ENCODE data around the gene TNNI3K.

Gene TNNI3K

DNA sequence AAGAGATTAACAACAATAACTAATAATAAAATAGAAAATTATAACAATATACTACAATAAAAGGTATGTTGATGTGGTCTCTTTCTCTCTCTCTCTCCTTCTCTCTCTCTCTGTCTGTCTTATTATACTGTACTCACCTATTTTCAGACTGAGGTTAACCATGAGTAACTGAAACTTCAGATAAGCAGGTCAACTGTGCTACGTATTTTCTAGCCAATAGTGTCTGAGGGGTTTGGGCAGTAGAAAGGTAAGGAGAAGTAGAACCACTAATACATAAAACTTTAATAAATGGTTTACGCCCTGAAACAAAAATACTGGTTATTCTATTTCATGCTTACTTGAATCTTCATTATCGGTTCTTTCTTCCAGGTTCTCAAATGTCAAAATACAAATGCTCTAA lies 348.2 kb downstream of the TNNI3K start:
- no peak for DNase-seq

DNA sequence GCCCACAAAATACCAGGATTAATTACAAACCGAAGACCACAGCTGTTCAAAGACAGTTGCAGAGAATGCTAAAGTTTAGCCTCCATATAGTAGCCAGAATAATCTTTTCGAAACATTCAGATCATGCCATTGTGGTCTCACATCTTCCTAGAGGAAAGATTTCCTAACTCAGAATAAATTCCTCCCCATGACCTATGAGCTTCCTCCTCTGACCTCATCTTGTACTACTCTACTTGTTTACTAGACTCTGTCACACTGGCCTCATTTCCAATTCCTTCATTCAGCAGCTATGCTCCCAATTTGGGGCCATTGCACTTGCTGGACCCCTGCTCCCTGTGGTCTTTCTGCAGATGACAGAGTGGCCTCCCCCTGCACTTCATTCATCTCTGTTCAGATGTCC lies 349.0 kb downstream of the TNNI3K start:
- DNase-seq: no peak

DNA sequence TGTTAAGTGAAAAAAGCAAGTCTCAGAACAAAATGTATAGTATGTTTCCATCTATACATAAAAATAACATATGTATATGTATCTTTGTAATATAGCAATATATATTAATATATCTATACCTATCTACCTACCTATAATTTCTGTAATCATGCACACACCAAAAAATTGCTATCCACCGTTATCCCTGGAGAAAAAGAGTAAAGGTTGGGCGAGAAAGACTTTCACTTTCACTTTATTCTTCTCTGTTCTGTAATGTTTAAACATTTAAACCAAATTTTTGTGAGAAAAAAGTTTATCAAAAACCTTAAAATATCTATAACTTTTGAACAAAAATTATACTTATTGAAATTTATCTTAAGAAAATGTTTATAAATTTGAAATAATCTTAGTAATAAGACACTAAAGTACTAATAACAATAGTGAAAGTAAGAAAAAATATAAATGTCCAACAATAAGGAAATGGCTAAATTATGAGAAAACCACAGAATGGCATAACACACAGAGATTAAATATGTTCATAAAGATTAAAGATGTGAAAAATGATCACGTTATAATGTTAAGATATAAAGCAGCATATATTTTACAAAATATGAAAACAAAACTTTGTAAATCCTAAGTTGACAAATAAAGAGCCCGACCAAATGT lies 351.2 kb downstream of the TNNI3K start:
- no peak for DNase-seq

DNA sequence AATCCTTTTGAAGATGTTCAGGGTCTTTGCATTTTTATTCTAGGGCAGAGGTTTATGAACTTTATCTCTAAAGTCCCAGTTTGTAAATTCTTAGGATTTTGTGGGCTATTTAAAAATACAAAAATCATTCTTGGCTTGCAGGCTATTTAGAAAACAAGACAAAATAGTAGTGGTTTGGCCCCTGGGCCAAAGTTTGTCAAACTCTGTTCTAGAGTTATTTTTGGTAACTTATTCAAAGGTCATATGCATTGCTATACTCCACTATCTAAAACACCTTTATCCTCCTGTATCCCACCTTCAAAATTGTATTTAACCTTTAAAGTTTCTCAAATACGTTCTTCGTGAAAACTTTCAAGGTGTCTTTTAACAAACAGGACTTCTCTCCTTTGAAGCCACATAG lies 352.7 kb downstream of the TNNI3K start:
- no peak for DNase-seq

DNA sequence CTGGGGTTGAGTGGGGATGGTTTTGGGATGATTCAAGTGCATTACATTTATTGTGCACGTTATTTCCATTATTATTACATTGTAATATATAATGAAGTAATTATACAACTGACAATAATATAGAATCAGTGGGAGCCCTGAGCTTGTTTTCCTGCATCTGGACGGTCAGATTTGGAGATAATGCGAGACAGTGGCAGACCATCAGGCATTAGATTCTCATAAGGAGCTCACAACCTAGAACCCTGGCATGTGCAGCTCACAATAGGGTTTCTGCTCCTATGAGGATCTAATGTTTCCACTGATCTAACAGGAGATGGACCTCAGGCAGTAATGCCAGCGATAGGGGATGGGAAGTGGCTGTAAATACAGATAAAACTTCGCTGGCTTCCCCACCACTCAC lies 355.1 kb downstream of the TNNI3K start:
- no peak for DNase-seq

DNA sequence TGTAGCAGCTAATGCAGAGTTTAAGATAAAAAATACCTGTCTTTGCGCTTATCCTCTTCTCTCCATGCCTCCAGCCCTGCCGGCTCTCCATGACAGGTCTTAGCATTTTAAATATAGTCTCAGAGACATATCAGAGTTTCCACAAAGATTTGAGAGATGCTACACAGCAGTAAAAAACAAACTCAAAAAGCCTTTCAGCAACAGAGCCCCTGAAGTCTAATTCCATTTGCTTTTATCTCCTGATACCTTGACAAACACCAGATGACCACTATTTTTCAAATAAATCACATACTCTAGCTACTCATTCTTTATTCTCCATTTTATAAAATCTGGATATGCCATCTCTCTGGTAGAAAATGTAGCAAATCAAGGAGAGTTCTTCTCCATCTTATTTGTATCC lies 356.8 kb downstream of the TNNI3K start:
- no peak for DNase-seq

DNA sequence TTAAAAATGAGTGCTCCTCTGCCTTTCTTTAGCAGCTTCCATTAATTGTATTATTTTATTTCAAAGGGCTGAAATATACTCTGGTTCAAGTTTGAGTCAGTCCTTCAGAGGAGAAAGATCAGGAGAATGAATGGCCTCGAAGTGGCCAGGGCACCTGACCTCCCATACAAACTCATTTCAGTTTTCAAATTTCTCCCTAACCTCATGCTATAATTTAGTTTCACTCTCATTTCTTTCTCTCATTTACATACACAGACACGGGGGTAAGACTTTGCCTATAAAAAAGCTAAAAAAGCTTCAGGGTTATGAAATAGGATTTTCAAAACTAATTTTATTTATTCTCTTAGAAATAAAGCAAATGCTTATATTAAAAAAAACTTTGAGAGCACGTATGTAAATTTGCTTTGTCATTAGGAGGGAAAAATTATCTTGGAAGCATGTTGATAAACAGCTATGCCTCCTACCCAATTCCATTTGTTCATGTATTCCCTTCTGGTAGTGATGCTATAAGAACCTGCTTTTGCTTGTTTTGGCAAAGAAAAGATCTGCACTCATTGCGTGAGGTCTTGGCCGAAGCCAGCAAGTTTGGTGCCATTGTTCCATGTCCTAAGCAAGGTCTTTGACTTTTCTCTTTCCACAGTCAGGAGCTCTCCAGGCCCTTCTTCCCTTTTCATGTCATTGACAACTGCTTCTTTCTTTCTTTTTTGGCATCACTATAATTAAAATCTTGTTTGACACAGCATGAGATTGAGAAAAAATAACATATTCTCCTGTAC lies 357.6 kb downstream of the TNNI3K start:
- no peak for DNase-seq
